OCI-M1 (cell line): ENCODE measurements around the gene ENOX1.
"Not testable (repeated sequence)": the region's sequence is repeated elsewhere in the genome, so short reads cannot be mapped to it uniquely, and the experiment has no call there.

Experiments
- DNase-seq: peaks from one replicate; lab custom pipeline; 2025; lab: John Stamatoyannopoulos, UW

Gene ENOX1

DNA sequence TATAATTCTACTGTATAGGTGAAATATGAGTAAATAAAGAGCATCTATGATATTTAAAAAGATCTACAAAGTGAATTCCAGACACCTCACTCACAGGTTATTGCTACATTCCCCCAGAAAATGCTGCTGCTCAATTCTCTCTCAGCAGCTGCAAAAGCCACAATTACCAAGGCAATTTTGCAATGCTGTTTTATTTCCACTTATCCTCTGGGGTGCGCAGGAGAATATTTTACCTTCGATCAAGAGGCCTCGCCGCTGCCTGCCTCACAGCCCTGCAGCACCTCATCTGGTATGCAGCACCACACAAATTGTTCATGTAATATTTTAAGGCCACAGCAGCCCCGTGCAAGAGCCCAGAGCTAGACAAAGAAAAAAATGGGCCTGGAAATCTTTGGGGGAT lies 430.2 kb downstream of the ENOX1 start:
- no peak for DNase-seq

GRCh38 chr13:43355774-43356173 lies 431.0 kb downstream of the ENOX1 start:
- DNase-seq, result no peak

- no peak for DNase-seq
Observed at GRCh38 chr13:43354153-43354945, 432.4 kb downstream of the ENOX1 start.

GRCh38 chr13:43353631-43354030 lies 433.1 kb downstream of the ENOX1 start:
- no peak for DNase-seq

DNA sequence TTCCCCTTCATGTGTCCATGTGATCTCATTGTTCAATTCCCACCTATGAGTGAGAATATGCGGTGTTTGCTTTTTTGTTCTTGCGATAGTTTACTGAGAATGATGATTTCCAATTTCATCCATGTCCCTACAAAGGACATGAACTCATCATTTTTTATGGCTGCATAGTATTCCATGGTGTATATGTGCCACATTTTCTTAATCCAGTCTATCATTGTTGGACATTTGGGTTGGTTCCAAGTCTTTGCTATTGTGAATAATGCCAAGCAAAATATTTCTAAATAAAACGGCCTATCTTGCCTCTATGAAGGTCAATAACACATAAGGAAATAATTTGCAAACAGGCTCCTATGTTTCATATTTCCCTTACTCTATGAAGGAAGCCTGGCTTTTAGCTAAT lies 435.2 kb downstream of the ENOX1 start:
- not testable (repeated sequence) for DNase-seq

- DNase-seq, result no peak
Observed at GRCh38 chr13:43348397-43348796, 438.4 kb downstream of the ENOX1 start.

- no peak for DNase-seq
Observed at GRCh38 chr13:43347877-43348276, 438.9 kb downstream of the ENOX1 start.

DNA sequence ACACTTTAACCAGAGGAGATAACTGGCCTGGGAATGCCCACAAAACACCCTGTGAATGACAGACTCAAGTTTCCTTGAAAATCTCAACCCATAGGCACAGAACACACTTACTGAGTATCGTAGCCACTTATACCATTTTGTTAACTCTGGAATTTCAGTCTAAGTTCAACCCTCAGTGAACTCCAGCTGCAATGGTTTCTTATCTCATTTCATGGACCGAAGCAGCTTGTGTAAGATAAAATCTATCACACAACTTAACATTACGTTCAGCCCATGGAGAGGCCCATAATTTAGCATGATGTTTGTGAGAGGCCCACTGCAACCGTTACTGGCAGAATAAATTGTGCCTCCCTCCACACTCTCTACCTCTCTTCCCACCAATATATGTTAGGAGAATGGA lies 440.3 kb downstream of the ENOX1 start:
- peak; percentile 64 for DNase-seq

DNA sequence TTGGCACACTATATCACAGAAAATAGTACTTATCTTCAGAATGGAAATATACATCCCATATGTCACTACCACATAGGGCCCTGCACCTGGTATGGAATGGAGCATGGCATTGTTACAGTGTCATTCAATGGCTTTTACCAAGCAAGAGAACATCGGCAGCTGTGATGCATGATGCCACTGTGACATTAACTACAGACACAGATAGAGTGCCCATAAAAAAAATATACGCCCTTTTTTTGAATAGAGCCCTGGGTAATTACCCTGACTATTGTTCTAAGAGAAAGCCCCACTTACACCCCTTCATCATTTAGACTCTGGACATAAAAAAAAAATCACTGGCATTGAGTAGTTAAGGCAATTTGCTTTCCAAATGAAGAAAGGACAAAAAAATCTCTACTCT lies 443.1 kb downstream of the ENOX1 start:
- no peak for DNase-seq

- no peak for DNase-seq
Observed at GRCh38 chr13:43339805-43340550, 446.8 kb downstream of the ENOX1 start.

DNA sequence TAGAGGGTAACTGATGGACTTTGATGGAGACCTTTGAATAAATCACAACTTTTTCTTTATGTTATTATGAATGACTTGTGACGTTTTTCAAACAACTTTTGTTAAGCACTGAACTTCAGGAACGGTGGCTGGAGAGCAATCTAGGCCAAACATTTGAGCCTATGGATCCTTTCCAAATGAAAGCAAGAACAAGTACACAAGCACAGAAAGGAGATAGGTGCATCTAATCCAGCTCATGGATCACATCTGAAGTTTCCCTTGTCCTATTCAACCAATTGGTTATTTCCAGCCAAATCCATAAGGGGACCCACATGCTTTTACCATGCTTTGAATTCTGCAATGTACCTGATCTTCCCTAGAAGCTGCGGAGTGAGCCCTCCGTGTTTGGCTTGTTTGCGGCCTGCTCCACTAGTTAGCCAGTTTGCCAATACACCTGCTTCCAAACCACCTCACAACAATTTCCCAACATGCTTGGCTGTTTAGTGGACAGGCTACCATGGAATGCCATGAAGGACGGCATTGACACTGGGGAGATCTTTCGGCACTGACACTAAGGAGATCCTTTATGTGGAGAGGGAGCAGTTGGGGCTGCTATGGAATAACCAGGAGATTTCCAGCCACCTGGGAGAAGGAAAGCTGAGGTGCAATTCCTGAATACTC lies 447.5 kb downstream of the ENOX1 start:
- no peak for DNase-seq

GRCh38 chr13:43335764-43336163 lies 451.0 kb downstream of the ENOX1 start:
- DNase-seq, result no peak

DNA sequence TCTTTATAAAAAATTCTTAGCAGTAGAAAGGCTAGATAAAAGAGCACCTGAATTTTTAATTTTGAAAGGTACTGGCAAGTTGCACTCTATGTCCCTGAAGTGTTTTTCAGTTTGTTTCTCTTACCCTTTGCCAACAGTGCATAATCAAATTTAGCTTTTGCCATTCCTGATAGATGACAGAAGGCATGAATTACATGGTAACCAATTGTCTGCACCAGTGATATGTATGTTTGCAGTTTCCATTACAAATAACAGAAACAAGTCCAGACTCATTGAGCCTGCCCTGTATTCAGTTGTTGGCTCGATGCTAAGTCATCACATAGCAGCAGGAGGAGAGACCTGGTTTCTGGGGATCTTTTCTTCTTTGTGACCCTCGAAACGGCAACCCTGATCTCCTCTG lies 453.6 kb downstream of the ENOX1 start:
- DNase-seq, result no peak

DNA sequence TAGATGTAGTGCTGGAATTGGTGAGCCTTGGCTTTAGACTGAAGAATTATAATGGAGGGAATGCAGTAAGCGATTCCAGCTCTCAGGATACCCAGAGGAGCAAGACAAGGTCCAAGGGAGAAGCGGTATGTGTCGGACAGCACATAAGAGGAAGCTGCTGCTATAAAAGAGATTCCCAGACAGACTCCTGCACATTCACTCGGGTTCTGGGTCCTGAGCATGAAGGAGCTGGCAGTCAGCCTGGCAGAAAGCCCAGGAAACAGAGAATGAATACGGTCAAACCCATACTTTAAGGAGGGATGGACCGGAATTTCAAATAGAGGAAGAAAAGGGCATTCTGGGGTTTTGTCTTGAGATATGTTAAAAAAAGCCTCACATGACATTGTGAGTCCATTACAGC lies 455.1 kb downstream of the ENOX1 start:
- DNase-seq, result no peak

GRCh38 chr13:43329702-43330101 lies 457.1 kb downstream of the ENOX1 start:
- no peak for DNase-seq

- no peak for DNase-seq
Observed at GRCh38 chr13:43328907-43329306, 457.9 kb downstream of the ENOX1 start.

DNA sequence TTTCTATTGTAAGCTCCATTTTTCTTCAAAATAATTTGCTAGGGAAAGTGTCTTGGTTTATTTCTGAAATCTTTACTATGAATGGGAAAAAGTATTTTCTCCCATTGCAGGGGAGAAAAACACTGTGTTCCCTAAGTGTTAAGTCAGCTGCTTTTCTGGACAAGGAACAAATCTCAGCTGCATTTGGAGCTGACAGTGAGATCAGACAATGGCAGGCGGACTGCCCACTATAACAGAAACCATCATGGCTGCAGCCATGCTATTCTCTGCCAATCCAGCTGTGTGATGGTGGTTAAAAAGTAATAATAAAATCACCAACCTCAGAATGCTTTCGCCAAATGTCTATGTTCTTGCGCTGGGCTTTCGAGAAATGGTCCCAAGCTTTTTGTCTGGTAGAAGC lies 460.7 kb downstream of the ENOX1 start:
- DNase-seq, result no peak

- DNase-seq, result no peak
Observed at GRCh38 chr13:43325636-43326035, 461.1 kb downstream of the ENOX1 start.

DNA sequence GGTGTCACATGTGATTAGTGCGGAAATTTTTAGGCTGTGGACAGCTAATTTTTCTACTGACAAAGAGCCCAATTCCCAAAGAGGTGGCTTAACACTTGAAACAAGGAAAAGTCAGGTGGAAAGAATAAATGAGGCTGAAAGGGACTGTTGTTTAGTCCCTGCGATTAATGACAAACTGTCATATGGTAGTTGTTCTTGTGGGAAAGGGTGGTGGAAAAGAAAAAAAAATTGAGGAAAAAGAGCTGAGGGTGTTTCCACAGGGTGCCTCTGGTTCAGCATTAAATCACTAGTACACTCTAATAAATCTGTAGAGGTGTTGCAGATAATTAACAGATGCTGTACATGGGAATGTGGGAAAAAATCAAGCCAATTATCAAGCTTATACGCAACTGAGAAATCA lies 462.6 kb downstream of the ENOX1 start:
- DNase-seq, result no peak

DNA sequence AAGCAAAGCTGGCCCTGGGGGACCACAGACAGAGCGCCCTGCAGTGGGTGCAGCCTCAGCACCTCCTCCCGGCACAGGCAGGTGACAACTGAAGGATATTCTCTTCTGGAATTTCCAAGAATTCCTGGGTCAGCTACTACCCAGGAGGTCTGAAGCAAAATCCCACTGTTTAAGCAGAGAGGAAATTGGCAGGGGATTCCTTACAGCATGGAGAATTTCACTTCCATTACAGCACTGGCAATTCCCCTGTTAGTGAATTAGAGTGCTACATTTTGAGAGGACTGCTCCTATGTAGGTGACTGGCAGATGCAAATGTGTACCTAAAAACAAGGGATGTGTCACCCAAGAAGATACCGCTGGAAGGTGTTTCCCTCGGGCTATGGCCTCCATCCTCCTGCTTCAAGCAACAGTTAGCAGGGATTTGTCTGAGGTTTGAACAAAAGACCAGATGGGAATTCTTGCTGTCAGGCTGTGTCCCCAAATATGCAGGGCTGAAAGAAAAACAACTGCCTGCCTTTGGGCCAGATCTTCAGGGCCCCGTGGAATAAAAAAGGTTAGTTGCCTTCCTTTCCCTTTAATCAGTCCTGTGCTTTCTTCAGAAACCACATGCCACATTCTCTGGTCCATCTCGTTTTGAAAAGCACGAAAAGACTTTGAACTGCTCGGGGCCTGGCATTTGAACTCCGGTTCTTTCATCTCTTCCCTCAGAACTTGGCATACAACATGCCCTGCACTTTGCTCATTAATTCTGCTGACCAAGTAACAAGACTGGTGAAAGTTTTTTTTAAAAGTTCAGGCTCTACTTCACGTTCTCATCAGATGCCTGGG lies 466.9 kb downstream of the ENOX1 start:
- no peak for DNase-seq

DNA sequence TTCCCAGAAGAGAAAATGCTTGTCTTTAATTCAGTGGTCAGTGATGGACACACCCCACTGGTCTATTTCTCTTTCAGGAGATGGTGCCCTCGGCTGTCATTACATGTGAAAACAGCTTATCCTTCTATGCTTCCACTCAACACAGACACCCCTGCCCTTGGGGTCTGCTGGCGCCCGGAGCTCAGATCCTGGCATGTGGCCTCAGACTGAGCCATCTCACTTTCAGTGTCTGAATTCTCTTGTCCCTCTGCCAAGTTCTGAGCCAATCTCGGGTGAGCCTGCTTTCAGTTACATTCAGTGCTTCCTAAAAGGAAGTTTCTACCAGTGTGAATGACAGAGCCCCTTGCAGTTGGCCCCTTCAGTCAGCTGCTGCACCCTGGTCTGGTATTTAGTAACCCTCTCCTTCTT lies 469.8 kb downstream of the ENOX1 start:
- peak; percentile 44 for DNase-seq

DNA sequence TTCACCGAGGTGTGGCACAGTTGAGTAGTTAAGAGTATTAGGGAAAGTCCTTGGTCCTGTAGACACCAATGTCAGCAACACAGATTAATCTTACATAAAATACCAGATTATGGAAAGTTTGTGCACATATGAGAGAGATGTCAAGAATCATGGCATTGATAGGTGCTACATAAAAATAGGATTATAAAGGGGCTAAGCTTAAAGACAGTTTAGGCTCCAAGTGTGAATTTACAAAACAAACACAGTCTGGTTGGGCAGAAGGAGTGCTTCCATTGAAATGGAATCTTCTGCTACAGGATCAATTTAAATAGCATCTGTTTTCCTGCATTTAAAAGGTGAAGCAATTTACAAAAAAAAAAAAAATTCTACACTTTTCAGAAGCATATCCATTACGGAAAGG lies 470.5 kb downstream of the ENOX1 start:
- no peak for DNase-seq
